ENCODE results near the gene PLA2G4E. TPM values are rescaled to one million over a fixed set of nuclear protein-coding genes. Genes with fewer than 3 reads are reported as not detected.

PLA2G4E gene
- total and polyA plus RNA-seq, 8 donors: 0.78 TPM; not detected in 7

- intact Hi-C loops (cut with DNase I; ENCODE audit: low total_unique reads): no loop called here
- H3K27ac ChIP-seq: peak overlapping the region; percentile 93 to 99 (median 96)
- H3K27me3 ChIP-seq: peaks cover 0 to 4% (median 0%) of the 10 kb centered on the region in 3 donors
These were observed 49.0 kb downstream of the PLA2G4E start for GRCh38 chr15:41971895-41972252.

GRCh38 chr15:41971089-41971894 is 49.5 kb downstream of the PLA2G4E start:
- Histone ChIP-seq H3K4me1 (peaks cover 10 to 64% (median 49%) of the 10 kb centered on the region in 4 donors), H3K27me3 (no peaks in the 10 kb centered on the region), H3K27ac (peak overlapping the region; percentile 93 to 99 (median 96)), H3K9me3 (no peaks in the 10 kb centered on the region), H3K36me3 (no peaks in the 10 kb centered on the region), H3K4me3 (peak overlapping the region; percentile 81 to 97 (median 96))
- TF ChIP-seq POLR2AphosphoS5 (IDR thresholded peaks at IDR 0.05): peak; percentile 34 to 78 (median 78)
- peak in 1 of 7 experiments; percentile 2 for TF ChIP-seq CTCF (IDR thresholded peaks at IDR 0.05)
- TF ChIP-seq EP300 (IDR thresholded peaks at IDR 0.05): no peak
- TF ChIP-seq POLR2A (IDR thresholded peaks at IDR 0.05): peak in 1 of 4 donors; percentile 19
- WGBS, 5 donors: 3 to 6% (median 5%) methylated on average over 16 of the region's 16 CpGs
- peak; percentile 70 to 91 for DNase-seq
- intact Hi-C loops (cut with DNase I; ENCODE audit: low total_unique reads): no loop called here

More at GRCh38 chr15:41971895-41972252, 49.0 kb downstream of the PLA2G4E start:
- Histone ChIP-seq H3K4me1 (peaks cover 6 to 58% (median 43%) of the 10 kb centered on the region in 4 donors), H3K9me3 (no peaks in the 10 kb centered on the region), H3K36me3 (no peaks in the 10 kb centered on the region), H3K4me3 (peak overlapping the region; percentile 81 to 97 (median 96))
- TF ChIP-seq POLR2A (IDR thresholded peaks at IDR 0.05) (no peak), CTCF (IDR thresholded peaks at IDR 0.05) (no peak), POLR2AphosphoS5 (IDR thresholded peaks at IDR 0.05) (no peak)
- 0 to 1% (median 0%) methylated on average over 4 to 46 of the region's 46 CpGs for WGBS, 5 donors
- DNase-seq: peak; percentile 27 to 78

- DNase-seq: peak in 1 of 2 donors; percentile 9
- H3K4me3 ChIP-seq: peak overlapping the region in 2 of 4 donors; percentile 81 to 97
- peaks cover 14 to 72% (median 54%) of the 10 kb centered on the region in 4 donors for H3K4me1 ChIP-seq
- peak overlapping the region in 4 of 5 donors; percentile 93 to 99 (median 96) for H3K27ac ChIP-seq
- TF ChIP-seq POLR2A (IDR thresholded peaks at IDR 0.05) (no peak), CTCF (IDR thresholded peaks at IDR 0.05) (no peak), EP300 (IDR thresholded peaks at IDR 0.05) (no peak), POLR2AphosphoS5 (IDR thresholded peaks at IDR 0.05) (no peak)
- no peaks in the 10 kb centered on the region for H3K36me3 ChIP-seq
- intact Hi-C loops (cut with DNase I; ENCODE audit: low total_unique reads): no loop called here
- 76 to 92% (median 84%) methylated on average over 1 of the region's 1 CpG for WGBS, 5 donors
- no peaks in the 10 kb centered on the region for H3K9me3 ChIP-seq
- no peaks in the 10 kb centered on the region for H3K27me3 ChIP-seq
These were observed 50.4 kb downstream of the PLA2G4E start for GRCh38 chr15:41970456-41970855.

- no peaks in the 10 kb centered on the region for H3K36me3 ChIP-seq
- TF ChIP-seq POLR2AphosphoS5 (IDR thresholded peaks at IDR 0.05): peak in 1 of 3 donors; percentile 5
- TF ChIP-seq POLR2A (IDR thresholded peaks at IDR 0.05): no peak
- no peak for TF ChIP-seq CTCF (IDR thresholded peaks at IDR 0.05)
- TF ChIP-seq EP300 (IDR thresholded peaks at IDR 0.05): no peak
- peak overlapping the region in 2 of 4 donors; percentile 81 to 97 for H3K4me3 ChIP-seq
- H3K27me3 ChIP-seq: no peaks in the 10 kb centered on the region
- H3K27ac ChIP-seq: peak overlapping the region; percentile 21 to 99 (median 96)
- WGBS, 5 donors: 54 to 68% (median 64%) methylated on average over 3 of the region's 3 CpGs
- H3K4me1 ChIP-seq: peaks cover 14 to 74% (median 54%) of the 10 kb centered on the region in 4 donors
- H3K9me3 ChIP-seq: no peaks in the 10 kb centered on the region
- intact Hi-C loops (cut with DNase I; ENCODE audit: low total_unique reads): no loop called here
- DNase-seq: peak; percentile 25 to 52
These were observed 50.9 kb downstream of the PLA2G4E start for GRCh38 chr15:41969851-41970431.
